ENCODE data around the gene PPFIA1. TPM values are rescaled to one million over a fixed set of nuclear protein-coding genes. Genes with fewer than 3 reads are reported as not detected.

Gene PPFIA1
- total RNA-seq, 1 experiment from 2014 or later, result 63.4 TPM

DNA sequence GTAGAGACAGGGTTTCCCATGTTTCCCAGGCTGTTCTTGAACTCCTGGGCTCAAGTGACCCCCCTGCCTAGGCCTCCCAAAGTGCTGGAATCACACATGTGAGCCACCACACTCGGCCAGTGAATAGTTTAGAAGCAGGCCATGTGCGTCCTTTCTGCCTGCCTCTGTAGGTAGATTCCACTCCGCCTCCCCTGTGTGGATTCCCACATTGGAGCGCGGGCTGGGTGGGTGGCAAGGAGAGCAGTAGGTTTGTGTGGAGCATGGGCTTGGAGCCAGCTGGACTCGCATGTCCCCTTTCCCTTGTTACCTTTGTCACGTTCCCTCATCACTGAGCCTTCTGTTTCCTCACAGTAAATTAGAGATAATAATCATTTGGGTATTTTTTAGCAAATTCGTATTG, 21.7 kb downstream of the PPFIA1 start:
- no peak overlapping the region for H3K4me3 Mint-ChIP-seq
- Histone ChIP-seq H4K8ac (replicated peaks; ENCODE audit: insufficient read length, low read depth, low read length) (no peak overlapping the region), H2AK5ac (ENCODE audit: insufficient read length, low read length) (no peak overlapping the region), H3K27me3 (ENCODE audit: insufficient read depth, low read length) (no peaks in the 10 kb centered on the region), H3K79me2 (ENCODE audit: insufficient read depth, low read length) (peaks cover 4% of the 10 kb centered on the region; the same call in 1 of the 2 replicates), H4K91ac (ENCODE audit: insufficient read length, low read depth, low read length) (no peak overlapping the region), H3K4me2 (ENCODE audit: insufficient read depth, insufficient read length, low read length) (no peak overlapping the region), H3K18ac (ENCODE audit: insufficient read length, low read depth, low read length) (no peak overlapping the region), H3K14ac (ENCODE audit: insufficient read depth, low read length) (no peak overlapping the region), H3K4ac (ENCODE audit: low read depth, low read length) (no peak overlapping the region), H3K23me2 (ENCODE audit: insufficient read length, low read depth, low read length, poor library complexity, severe bottlenecking) (no peaks in the 10 kb centered on the region), H4K20me1 (ENCODE audit: control insufficient read depth, insufficient read depth, insufficient read length) (no peaks in the 10 kb centered on the region), H2BK12ac (ENCODE audit: insufficient read length, low read depth, low read length) (no peak overlapping the region), H2BK120ac (ENCODE audit: low read depth, low read length, poor library complexity, severe bottlenecking) (no peak overlapping the region), H3K23ac (ENCODE audit: insufficient read length, low read depth, low read length) (no peak overlapping the region), H3K9me3 (ENCODE audit: control insufficient read depth, low read depth, low read length) (no peaks in the 10 kb centered on the region), H3K27ac (ENCODE audit: insufficient read length, low read depth, low read length) (no peak overlapping the region), H2BK5ac (ENCODE audit: insufficient read length, low read length) (no peak overlapping the region), H2BK15ac (ENCODE audit: low read depth, low read length) (no peak overlapping the region), H3K4me1 (ENCODE audit: insufficient read depth, low read length) (no peaks in the 10 kb centered on the region), H2AFZ (ENCODE audit: low read length) (no peak overlapping the region), H4K5ac (ENCODE audit: insufficient read length, low read depth, low read length) (no peak overlapping the region), H3T11ph (ENCODE audit: low read length) (no peak overlapping the region), H3K56ac (ENCODE audit: insufficient read length, low read depth, low read length) (no peak overlapping the region), H2BK20ac (ENCODE audit: low read depth, low read length, poor library complexity, severe bottlenecking) (no peak overlapping the region), H3K9ac (ENCODE audit: extremely low read depth, insufficient read length, low read length) (no peak overlapping the region), H3K79me1 (ENCODE audit: insufficient read depth, low read depth, low read length, poor library complexity, severe bottlenecking) (peaks cover 13% of the 10 kb centered on the region)
- peaks cover 48 to 73% (median 56%) of the 10 kb centered on the region in 3 experiments for H3K36me3 Mint-ChIP-seq (ENCODE audit: insufficient read depth in 1 of 3, low read depth in 3 of 3)
- no peaks in the 10 kb centered on the region for H3K27me3 Mint-ChIP-seq (ENCODE audit: low read depth)
- H3K4me1 Mint-ChIP-seq, result peaks cover 0 to 3% of the 10 kb centered on the region in 2 experiments; a peak in 2 of 4 replicates
- H3K9me3 Mint-ChIP-seq, result peaks cover 4 to 9% of the 10 kb centered on the region in 2 experiments; a peak in 3 of 5 replicates
- no peak for DNase-seq
- TF ChIP-seq, protein P1, sequence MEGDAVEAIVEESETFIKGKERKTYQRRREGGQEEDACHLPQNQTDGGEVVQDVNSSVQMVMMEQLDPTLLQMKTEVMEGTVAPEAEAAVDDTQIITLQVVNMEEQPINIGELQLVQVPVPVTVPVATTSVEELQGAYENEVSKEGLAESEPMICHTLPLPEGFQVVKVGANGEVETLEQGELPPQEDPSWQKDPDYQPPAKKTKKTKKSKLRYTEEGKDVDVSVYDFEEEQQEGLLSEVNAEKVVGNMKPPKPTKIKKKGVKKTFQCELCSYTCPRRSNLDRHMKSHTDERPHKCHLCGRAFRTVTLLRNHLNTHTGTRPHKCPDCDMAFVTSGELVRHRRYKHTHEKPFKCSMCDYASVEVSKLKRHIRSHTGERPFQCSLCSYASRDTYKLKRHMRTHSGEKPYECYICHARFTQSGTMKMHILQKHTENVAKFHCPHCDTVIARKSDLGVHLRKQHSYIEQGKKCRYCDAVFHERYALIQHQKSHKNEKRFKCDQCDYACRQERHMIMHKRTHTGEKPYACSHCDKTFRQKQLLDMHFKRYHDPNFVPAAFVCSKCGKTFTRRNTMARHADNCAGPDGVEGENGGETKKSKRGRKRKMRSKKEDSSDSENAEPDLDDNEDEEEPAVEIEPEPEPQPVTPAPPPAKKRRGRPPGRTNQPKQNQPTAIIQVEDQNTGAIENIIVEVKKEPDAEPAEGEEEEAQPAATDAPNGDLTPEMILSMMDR (conservative IDR thresholded peaks at IDR 0.05), result no peak
- no CpG with 5 or more reads among the region's 8 CpGs for WGBS (ENCODE audit: extremely low coverage, insufficient read length, low lambda C conversion rate)
- no peak overlapping the region for H3K27ac Mint-ChIP-seq

All from H9 (cell line).